ENCODE measurements around the gene TROAP. TPM values are rescaled to one million over a fixed set of nuclear protein-coding genes. Genes with fewer than 3 reads are reported as not detected.
A peak's percentile ranks its signal among the peaks of the same experiment; 100 is the strongest.

Gene TROAP
- total RNA-seq, 2 experiments from 2014 or later, result 141 to 150 TPM

GRCh38 chr12:49322367-49322707 is 718 bp upstream of the TROAP start:
- H4K20me1 ChIP-seq (ENCODE audit: insufficient read depth, low read length), result no peaks in the 10 kb centered on the region
- H3K4me3 ChIP-seq (ENCODE audit: low read depth, low read length, poor library complexity, severe bottlenecking), result peak overlapping the region; percentile 91
- intact Hi-C loops (cut with micrococcal nuclease; ENCODE audit: unreplicated experiment), result loop anchor here (2.0 kb wide), 1 partner anchor 58 kb away; the partner anchor contains the start of gene TUBA1C
- H2AFZ ChIP-seq (ENCODE audit: low read length), result peak overlapping the region; percentile 52
- ChIA-PET POLR2A (interaction anchor here (0.9 to 2.0 kb wide), 11 partner anchors 9 to 231 kb away, joined by 3 to 13 read pairs (median 3); partner anchors contain the start of genes C1QL4 and SPATS2), CTCF (ENCODE audit: unreplicated experiment) (interaction anchor here (0.7 to 1.3 kb wide), 4 partner anchors 21 to 316 kb away, joined by 3 to 5 read pairs (median 4); no protein-coding TSS in a partner anchor)
- BruUV-seq (replicated peaks), result TSS peak; percentile 98
- no peaks in the 10 kb centered on the region for H3K9me2 ChIP-seq (ENCODE audit: insufficient read depth, low read length)
- peak overlapping the region; percentile 30 for H3K27ac ChIP-seq (ENCODE audit: low read depth, low read length, poor library complexity, severe bottlenecking)
- no peak for DNase-seq (ENCODE audit: low spot score)
- peak overlapping the region; percentile 67 for H3K4me2 ChIP-seq (ENCODE audit: low read length)
- H3K4me1 ChIP-seq (ENCODE audit: insufficient read depth, low read length, poor library complexity, severe bottlenecking), result peaks cover 24% of the 10 kb centered on the region
- H3K36me3 ChIP-seq (ENCODE audit: insufficient read depth, low read length), result peaks cover 38% of the 10 kb centered on the region
- no peaks in the 10 kb centered on the region for H3K9me3 ChIP-seq (ENCODE audit: low read length)
- H3K79me2 ChIP-seq (ENCODE audit: insufficient read depth, low read depth, low read length), result peaks cover 16% of the 10 kb centered on the region; the same call in 1 of the 2 replicates
- no peak for TF ChIP-seq CTCF (conservative IDR thresholded peaks at IDR 0.05; ENCODE audit: low read length)
- no peak for TF ChIP-seq EZH2phosphoT487 (IDR thresholded peaks at IDR 0.05; ENCODE audit: borderline replicate concordance, low read depth, low read length)

GRCh38 chr12:49323524-49324097 is 556 bp downstream of the TROAP start:
- no peaks in the 10 kb centered on the region for H3K9me3 ChIP-seq (ENCODE audit: low read length)
- peak overlapping the region; percentile 61 for H3K27ac ChIP-seq (ENCODE audit: low read depth, low read length, poor library complexity, severe bottlenecking)
- H3K79me2 ChIP-seq (ENCODE audit: insufficient read depth, low read depth, low read length), result peaks cover 16% of the 10 kb centered on the region; the same call in 1 of the 2 replicates
- ChIA-PET CTCF (ENCODE audit: unreplicated experiment) (interaction anchor here (0.6 kb wide), 2 partner anchors 8 to 466 kb away, joined by 3 to 6 read pairs; no protein-coding TSS in a partner anchor), POLR2A (interaction anchor here (0.7 to 2.0 kb wide), 12 partner anchors 8 to 418 kb away, joined by 3 to 13 read pairs (median 3); partner anchors contain the start of genes SPATS2, TMBIM6 and TUBA1B)
- peaks cover 24% of the 10 kb centered on the region for H3K4me1 ChIP-seq (ENCODE audit: insufficient read depth, low read length, poor library complexity, severe bottlenecking)
- intact Hi-C loops (cut with micrococcal nuclease; ENCODE audit: unreplicated experiment), result loop anchor here (2.0 kb wide), 1 partner anchor 59 kb away; the partner anchor contains the start of gene TUBA1C
- DNase-seq (ENCODE audit: low spot score), result no peak
- H3K36me3 ChIP-seq (ENCODE audit: insufficient read depth, low read length), result peaks cover 43% of the 10 kb centered on the region
- H3K4me2 ChIP-seq (ENCODE audit: low read length), result peak overlapping the region; percentile 88
- peak overlapping the region; percentile 91 for H3K4me3 ChIP-seq (ENCODE audit: low read depth, low read length, poor library complexity, severe bottlenecking)
- BruUV-seq (replicated peaks), result TSS peak; percentile 83
- H2AFZ ChIP-seq (ENCODE audit: low read length), result peak overlapping the region; percentile 62; the same call in 1 of the 2 replicates
- no peaks in the 10 kb centered on the region for H4K20me1 ChIP-seq (ENCODE audit: insufficient read depth, low read length)
- no peaks in the 10 kb centered on the region for H3K9me2 ChIP-seq (ENCODE audit: insufficient read depth, low read length)
- TF ChIP-seq EZH2phosphoT487 (IDR thresholded peaks at IDR 0.05; ENCODE audit: borderline replicate concordance, low read depth, low read length), result no peak
- no peak for TF ChIP-seq CTCF (conservative IDR thresholded peaks at IDR 0.05; ENCODE audit: low read length)

- Histone ChIP-seq H4K20me1 (ENCODE audit: insufficient read depth, low read length) (no peaks in the 10 kb centered on the region), H2AFZ (ENCODE audit: low read length) (no peak overlapping the region), H3K79me2 (ENCODE audit: insufficient read depth, low read depth, low read length) (peaks cover 16% of the 10 kb centered on the region; the same call in 1 of the 2 replicates), H3K4me3 (ENCODE audit: low read depth, low read length, poor library complexity, severe bottlenecking) (no peak overlapping the region), H3K9me2 (ENCODE audit: insufficient read depth, low read length) (no peaks in the 10 kb centered on the region), H3K36me3 (ENCODE audit: insufficient read depth, low read length) (peaks cover 63% of the 10 kb centered on the region), H3K4me1 (ENCODE audit: insufficient read depth, low read length, poor library complexity, severe bottlenecking) (peaks cover 24% of the 10 kb centered on the region), H3K4me2 (ENCODE audit: low read length) (no peak overlapping the region), H3K27ac (ENCODE audit: low read depth, low read length, poor library complexity, severe bottlenecking) (no peak overlapping the region), H3K9me3 (ENCODE audit: low read length) (no peaks in the 10 kb centered on the region)
- intact Hi-C loops (cut with micrococcal nuclease; ENCODE audit: unreplicated experiment), result no loop called here
- ChIA-PET POLR2A (no interaction called here), CTCF (ENCODE audit: unreplicated experiment) (no interaction called here)
- TF ChIP-seq EZH2phosphoT487 (IDR thresholded peaks at IDR 0.05; ENCODE audit: borderline replicate concordance, low read depth, low read length) (no peak), CTCF (conservative IDR thresholded peaks at IDR 0.05; ENCODE audit: low read length) (no peak)
- BruUV-seq (replicated peaks), result no TSS peak
- DNase-seq (ENCODE audit: low spot score), result no peak
Observed at GRCh38 chr12:49325606-49326005, 2.6 kb downstream of the TROAP start.

Measured in OCI-LY7 (cell line).